Non-pigmented ciliary epithelial cell (primary cell): ENCODE measurements around the gene ERCC6L.

Experiments
- DNase-seq: peaks from one replicate; pipeline ENCODE4 v3.0.0-alpha.2; 2010; ENCODE audit warnings: low read depth

Gene ERCC6L

GRCh38 chrX:72159769-72160168 is 79.1 kb downstream of the ERCC6L start:
- no peak for DNase-seq

GRCh38 chrX:72158773-72159172 is 80.1 kb downstream of the ERCC6L start:
- no peak for DNase-seq
